ENCODE measurements around the gene MMP17.

MMP17 gene

DNA sequence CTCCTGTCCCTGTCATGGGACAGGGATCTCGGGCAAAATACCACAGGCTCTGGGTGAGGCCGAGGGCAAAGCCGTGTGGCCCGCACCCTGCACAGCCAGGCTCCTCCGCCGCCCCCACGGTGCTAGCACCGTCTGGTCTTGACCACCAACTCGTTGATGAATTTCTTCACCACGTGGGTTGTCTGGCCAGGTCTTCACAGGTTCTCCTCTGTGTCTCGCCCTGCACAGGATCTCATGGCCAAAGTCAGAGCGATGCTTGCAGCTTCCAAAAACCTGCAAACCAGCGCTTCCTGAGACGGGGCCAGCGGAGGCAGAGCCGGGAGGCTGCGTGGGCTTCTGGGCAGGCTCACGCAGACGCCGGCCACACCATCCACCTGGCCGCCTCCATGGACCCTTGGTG is 29.0 kb upstream of the MMP17 start:
- TF ChIP-seq FOXP2 (optimal IDR thresholded peaks at IDR 0.05; ENCODE audit: borderline replicate concordance, extremely low read depth, extremely low read length, insufficient read depth) (no peak), POLR2AphosphoS5 (IDR thresholded peaks at IDR 0.05; ENCODE audit: low read depth, low read length) (no peak), SIN3A (IDR thresholded peaks at IDR 0.05; ENCODE audit: borderline replicate concordance, insufficient read depth, low read length) (no peak), TAF1 (IDR thresholded peaks at IDR 0.05; ENCODE audit: borderline replicate concordance, insufficient read depth, low read length) (no peak)
- TF ChIP-seq, protein P1, sequence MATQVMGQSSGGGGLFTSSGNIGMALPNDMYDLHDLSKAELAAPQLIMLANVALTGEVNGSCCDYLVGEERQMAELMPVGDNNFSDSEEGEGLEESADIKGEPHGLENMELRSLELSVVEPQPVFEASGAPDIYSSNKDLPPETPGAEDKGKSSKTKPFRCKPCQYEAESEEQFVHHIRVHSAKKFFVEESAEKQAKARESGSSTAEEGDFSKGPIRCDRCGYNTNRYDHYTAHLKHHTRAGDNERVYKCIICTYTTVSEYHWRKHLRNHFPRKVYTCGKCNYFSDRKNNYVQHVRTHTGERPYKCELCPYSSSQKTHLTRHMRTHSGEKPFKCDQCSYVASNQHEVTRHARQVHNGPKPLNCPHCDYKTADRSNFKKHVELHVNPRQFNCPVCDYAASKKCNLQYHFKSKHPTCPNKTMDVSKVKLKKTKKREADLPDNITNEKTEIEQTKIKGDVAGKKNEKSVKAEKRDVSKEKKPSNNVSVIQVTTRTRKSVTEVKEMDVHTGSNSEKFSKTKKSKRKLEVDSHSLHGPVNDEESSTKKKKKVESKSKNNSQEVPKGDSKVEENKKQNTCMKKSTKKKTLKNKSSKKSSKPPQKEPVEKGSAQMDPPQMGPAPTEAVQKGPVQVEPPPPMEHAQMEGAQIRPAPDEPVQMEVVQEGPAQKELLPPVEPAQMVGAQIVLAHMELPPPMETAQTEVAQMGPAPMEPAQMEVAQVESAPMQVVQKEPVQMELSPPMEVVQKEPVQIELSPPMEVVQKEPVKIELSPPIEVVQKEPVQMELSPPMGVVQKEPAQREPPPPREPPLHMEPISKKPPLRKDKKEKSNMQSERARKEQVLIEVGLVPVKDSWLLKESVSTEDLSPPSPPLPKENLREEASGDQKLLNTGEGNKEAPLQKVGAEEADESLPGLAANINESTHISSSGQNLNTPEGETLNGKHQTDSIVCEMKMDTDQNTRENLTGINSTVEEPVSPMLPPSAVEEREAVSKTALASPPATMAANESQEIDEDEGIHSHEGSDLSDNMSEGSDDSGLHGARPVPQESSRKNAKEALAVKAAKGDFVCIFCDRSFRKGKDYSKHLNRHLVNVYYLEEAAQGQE (IDR thresholded peaks at IDR 0.05; ENCODE audit: insufficient read depth in 1 of 2, low read depth in 2 of 2, low read length in 2 of 2), result no peak

DNA sequence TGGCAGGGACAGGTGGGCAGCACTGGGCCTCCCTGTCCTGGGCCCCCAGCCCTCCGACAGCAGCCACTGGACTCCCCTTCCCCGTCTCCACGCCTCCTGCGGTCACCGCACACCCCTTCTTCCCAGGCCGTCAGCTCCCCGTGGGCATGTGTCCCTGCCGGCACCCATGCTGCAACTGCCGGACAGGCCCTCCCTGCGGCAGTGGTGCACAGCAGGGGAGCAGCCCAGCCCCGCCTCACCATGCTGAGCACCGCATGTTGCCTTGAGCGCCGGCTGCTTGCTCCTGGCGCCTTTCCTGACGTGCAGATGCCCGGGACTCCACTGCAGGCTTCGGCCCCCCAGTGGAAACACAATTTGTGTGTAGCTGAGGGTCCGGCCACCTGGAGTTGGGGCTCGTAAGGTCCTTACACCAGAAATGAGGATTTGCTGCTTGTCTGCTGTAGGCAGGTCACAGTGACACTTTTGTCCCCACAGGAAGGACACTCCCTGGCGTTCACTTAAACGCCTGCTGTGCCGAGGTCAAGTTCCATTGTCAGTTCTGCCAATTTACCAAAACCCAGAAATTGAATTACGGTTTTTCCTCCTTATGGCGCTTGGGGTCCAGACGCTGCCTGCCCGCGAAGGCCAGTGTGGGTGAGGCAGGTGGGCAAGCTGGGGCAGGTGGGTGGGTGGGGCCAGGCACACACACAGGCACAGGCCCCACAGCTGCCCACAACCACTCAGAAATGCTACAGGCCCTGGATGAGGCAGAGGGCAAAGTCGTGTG is 28.2 kb upstream of the MMP17 start:
- TF ChIP-seq, protein P1 (IDR thresholded peaks at IDR 0.05; ENCODE audit: insufficient read depth in 1 of 2, low read depth in 2 of 2, low read length in 2 of 2), result no peak
- TF ChIP-seq FOXP2 (optimal IDR thresholded peaks at IDR 0.05; ENCODE audit: borderline replicate concordance, extremely low read depth, extremely low read length, insufficient read depth) (no peak), POLR2AphosphoS5 (IDR thresholded peaks at IDR 0.05; ENCODE audit: low read depth, low read length) (no peak), TAF1 (IDR thresholded peaks at IDR 0.05; ENCODE audit: borderline replicate concordance, insufficient read depth, low read length) (no peak), SIN3A (IDR thresholded peaks at IDR 0.05; ENCODE audit: borderline replicate concordance, insufficient read depth, low read length) (no peak)

DNA sequence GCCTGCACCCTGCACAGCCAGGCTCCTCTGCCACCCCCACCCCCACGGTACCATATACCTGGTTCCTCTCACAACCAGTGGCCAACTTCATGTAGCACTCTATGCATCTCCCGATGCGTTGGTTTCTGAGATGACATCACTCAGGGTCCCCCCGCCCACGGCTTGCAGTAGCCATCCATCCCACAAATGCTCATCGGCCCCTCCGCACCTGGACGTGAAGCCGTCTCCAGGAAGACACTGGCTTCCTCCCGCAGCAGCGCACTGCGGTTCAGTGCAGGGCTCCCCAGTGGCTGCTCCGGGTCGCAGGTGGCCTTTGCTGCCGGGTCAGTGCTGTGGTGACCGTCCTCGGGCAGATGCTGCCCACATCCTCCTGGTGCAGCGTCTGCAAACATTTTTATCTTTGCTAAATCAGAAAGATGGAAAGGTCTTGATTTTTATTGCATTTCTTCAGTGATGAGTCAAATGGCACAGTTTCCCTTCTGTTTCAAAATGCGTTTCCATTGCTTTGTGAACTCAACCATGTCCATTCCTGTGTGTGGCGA is 27.5 kb upstream of the MMP17 start:
- TF ChIP-seq SIN3A (IDR thresholded peaks at IDR 0.05; ENCODE audit: borderline replicate concordance, insufficient read depth, low read length), result no peak
- no peak for TF ChIP-seq FOXP2 (optimal IDR thresholded peaks at IDR 0.05; ENCODE audit: borderline replicate concordance, extremely low read depth, extremely low read length, insufficient read depth)
- TF ChIP-seq TAF1 (IDR thresholded peaks at IDR 0.05; ENCODE audit: borderline replicate concordance, insufficient read depth, low read length), result no peak
- TF ChIP-seq, protein P1 (IDR thresholded peaks at IDR 0.05; ENCODE audit: insufficient read depth in 1 of 2, low read depth in 2 of 2, low read length in 2 of 2), result no peak
- TF ChIP-seq POLR2AphosphoS5 (IDR thresholded peaks at IDR 0.05; ENCODE audit: low read depth, low read length), result no peak

DNA sequence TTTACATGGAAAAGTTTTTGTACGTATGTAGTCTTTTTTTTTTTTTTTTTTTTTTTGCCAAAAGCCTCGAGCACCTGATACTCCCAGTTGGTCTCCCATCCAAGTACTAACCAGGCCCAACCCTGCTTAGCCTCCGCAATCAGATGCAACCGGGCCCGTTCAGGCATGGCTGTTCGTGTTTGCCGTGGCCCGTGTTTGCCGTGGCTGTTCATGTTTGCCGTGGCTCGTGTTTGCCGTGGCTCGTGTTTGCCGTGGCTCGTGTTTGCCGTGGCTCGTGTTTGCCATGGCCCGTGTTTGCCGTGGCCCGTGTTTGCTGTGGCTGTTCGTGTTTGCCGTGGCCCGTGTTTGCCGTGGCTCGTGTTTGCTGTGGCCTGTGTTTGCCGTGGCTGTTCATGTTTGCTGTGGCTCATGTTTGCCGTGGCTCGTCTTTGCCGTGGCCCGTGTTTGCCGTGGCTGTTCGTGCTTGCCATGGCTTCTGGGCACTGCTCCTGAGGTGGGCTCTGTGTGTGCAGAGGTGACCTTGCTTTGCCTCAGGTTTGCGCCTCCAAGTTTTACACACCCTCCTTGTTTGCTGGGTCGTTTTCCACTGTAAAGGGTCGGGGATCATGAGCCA is 26.8 kb upstream of the MMP17 start:
- TF ChIP-seq POLR2AphosphoS5 (IDR thresholded peaks at IDR 0.05; ENCODE audit: low read depth, low read length) (no peak), TAF1 (IDR thresholded peaks at IDR 0.05; ENCODE audit: borderline replicate concordance, insufficient read depth, low read length) (no peak), FOXP2 (optimal IDR thresholded peaks at IDR 0.05; ENCODE audit: borderline replicate concordance, extremely low read depth, extremely low read length, insufficient read depth) (no peak), SIN3A (IDR thresholded peaks at IDR 0.05; ENCODE audit: borderline replicate concordance, insufficient read depth, low read length) (no peak)
- TF ChIP-seq, protein P1 (IDR thresholded peaks at IDR 0.05; ENCODE audit: insufficient read depth in 1 of 2, low read depth in 2 of 2, low read length in 2 of 2), result no peak

All from PFSK-1 (cell line).